HEK293T (cell line): Measurements from ENCODE around the gene MAD1L1.

Source experiments
- ARNT ChIP-seq: fragments of 450-650 bp; IDR thresholded peaks from 2 replicates; pipeline ENCODE4 v1.6.1; 2017; ENCODE audit warnings: mild to moderate bottlenecking
- BHLHE40 ChIP-seq: fragments of 450-650 bp; IDR thresholded peaks from 2 replicates; pipeline ENCODE4 v1.6.1; 2016; ENCODE audit warnings: mild to moderate bottlenecking, moderate library complexity, borderline replicate concordance
- CTBP1 ChIP-seq: fragments of 450-650 bp; IDR thresholded peaks from 2 replicates; pipeline ENCODE4 v1.6.1; 2016; ENCODE audit warnings: borderline replicate concordance
- ELF4 ChIP-seq: fragments of 450-650 bp; IDR thresholded peaks from 2 replicates; pipeline ENCODE4 v1.6.1; 2017; ENCODE audit warnings: antibody characterized with exemption
- FOXA1 ChIP-seq: fragments of 450-650 bp; IDR thresholded peaks from 2 replicates; pipeline ENCODE4 v1.6.1; 2016; ENCODE audit warnings: mild to moderate bottlenecking
- FOXK2 ChIP-seq: fragments of 450-650 bp; IDR thresholded peaks from 2 replicates; pipeline ENCODE4 v1.6.1; 2016; ENCODE audit warnings: mild to moderate bottlenecking
- FOXM1 ChIP-seq: fragments of 450-650 bp; IDR thresholded peaks from 2 replicates; pipeline ENCODE4 v1.6.1; 2017; ENCODE audit warnings: mild to moderate bottlenecking, borderline replicate concordance
- LEF1 ChIP-seq: fragments of 450-650 bp; IDR thresholded peaks from 2 replicates; pipeline ENCODE4 v1.6.1; 2017; ENCODE audit warnings: mild to moderate bottlenecking, borderline replicate concordance
- NFRKB ChIP-seq: fragments of 450-650 bp; IDR thresholded peaks from 2 replicates; pipeline ENCODE4 v1.6.1; 2016; ENCODE audit warnings: mild to moderate bottlenecking, moderate library complexity
- SP1 ChIP-seq: fragments of 450-650 bp; IDR thresholded peaks from 2 replicates; pipeline ENCODE4 v1.6.1; 2017
- SUZ12 ChIP-seq: fragments of 450-650 bp; IDR thresholded peaks from 2 replicates; pipeline ENCODE4 v1.6.1; 2016; ENCODE audit warnings: mild to moderate bottlenecking
- TARDBP ChIP-seq: fragments of 450-650 bp; IDR thresholded peaks from 2 replicates; pipeline ENCODE4 v1.6.1; 2016
- ZNF384 ChIP-seq: fragments of 450-650 bp; IDR thresholded peaks from 2 replicates; pipeline ENCODE4 v1.6.1; 2016
- TF ChIP-seq, protein P1 (sequence below): fragments of 450-650 bp; IDR thresholded peaks from 2 replicates; pipeline ENCODE4 v1.6.1; 2016

DNA sequence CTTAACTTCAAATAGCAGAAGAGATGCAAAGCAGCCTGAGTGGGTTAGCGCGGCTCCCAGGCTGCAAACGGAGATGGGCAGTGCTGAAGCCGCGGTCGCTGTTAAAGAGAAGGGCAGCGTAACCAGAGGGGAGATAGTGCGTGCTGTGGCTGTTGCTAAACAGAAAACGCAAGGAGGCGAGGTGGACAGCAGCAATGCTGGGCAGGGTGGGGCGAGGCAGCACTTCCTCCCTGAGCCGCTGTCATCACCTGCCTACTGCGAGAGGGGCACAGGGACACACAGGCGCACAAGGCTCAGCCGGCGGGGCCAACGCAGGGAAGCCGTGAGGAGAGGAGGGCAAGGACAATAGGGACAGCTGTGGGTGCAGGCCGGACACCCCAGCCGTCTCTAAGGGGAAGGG, 137.3 kb downstream of the MAD1L1 start:
- TF ChIP-seq, protein P1, sequence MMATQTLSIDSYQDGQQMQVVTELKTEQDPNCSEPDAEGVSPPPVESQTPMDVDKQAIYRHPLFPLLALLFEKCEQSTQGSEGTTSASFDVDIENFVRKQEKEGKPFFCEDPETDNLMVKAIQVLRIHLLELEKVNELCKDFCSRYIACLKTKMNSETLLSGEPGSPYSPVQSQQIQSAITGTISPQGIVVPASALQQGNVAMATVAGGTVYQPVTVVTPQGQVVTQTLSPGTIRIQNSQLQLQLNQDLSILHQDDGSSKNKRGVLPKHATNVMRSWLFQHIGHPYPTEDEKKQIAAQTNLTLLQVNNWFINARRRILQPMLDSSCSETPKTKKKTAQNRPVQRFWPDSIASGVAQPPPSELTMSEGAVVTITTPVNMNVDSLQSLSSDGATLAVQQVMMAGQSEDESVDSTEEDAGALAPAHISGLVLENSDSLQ, result no peak
- no peak for TF ChIP-seq LEF1
- no peak for TF ChIP-seq NFRKB
- no peak for TF ChIP-seq CTBP1
- TF ChIP-seq ELF4, result no peak
- no peak for TF ChIP-seq SUZ12
- TF ChIP-seq FOXM1, result no peak
- TF ChIP-seq FOXA1, result no peak
- no peak for TF ChIP-seq SP1
- TF ChIP-seq ZNF384, result no peak
- no peak for TF ChIP-seq TARDBP
- TF ChIP-seq ARNT, result no peak
- TF ChIP-seq BHLHE40, result no peak
- no peak for TF ChIP-seq FOXK2
